GM18867 (cell line): Measurements from ENCODE around the gene FASTK.

Source experiments
- ATAC-seq: cut with Tn5 transposase; IDR thresholded peaks from one replicate; pipeline ENCODE4 v1.9.1; 2021; ENCODE audit warnings: mild to moderate bottlenecking, moderate library complexity; ENCODE audit not compliant: unreplicated experiment

The FASTK gene

GRCh38 chr7:151068069-151068773 is 12.4 kb downstream of the FASTK start:
- no peak for ATAC-seq

GRCh38 chr7:151066273-151066974 is 14.2 kb downstream of the FASTK start:
- ATAC-seq = no peak

GRCh38 chr7:151065516-151065915 is 15.1 kb downstream of the FASTK start:
- ATAC-seq = no peak

GRCh38 chr7:151064993-151065392 is 15.6 kb downstream of the FASTK start:
- no peak for ATAC-seq

- no peak for ATAC-seq
Observed at GRCh38 chr7:151064454-151064853, 16.2 kb downstream of the FASTK start.

- no peak for ATAC-seq
Observed at GRCh38 chr7:151063212-151063561, 17.4 kb downstream of the FASTK start.

GRCh38 chr7:151062399-151063211 is 18.0 kb downstream of the FASTK start:
- no peak for ATAC-seq

GRCh38 chr7:151062111-151062398 is 18.6 kb downstream of the FASTK start:
- no peak for ATAC-seq

- no peak for ATAC-seq
Observed at GRCh38 chr7:151061213-151062110, 19.1 kb downstream of the FASTK start.

GRCh38 chr7:151060416-151061212 is 20.0 kb downstream of the FASTK start:
- no peak for ATAC-seq

GRCh38 chr7:151060113-151060415 is 20.5 kb downstream of the FASTK start:
- ATAC-seq = no peak

- ATAC-seq = peak; percentile 35
Observed at GRCh38 chr7:151059367-151060112, 21.1 kb downstream of the FASTK start, which contains the start of gene SLC4A2. TSS of gene SLC4A2 (plus strand) at chr7:151059589. CDS start at chr7:151061988, 2,399 bp downstream.

- ATAC-seq = no peak
Observed at GRCh38 chr7:151058781-151059366, 21.7 kb downstream of the FASTK start.

GRCh38 chr7:151057989-151058780 is 22.4 kb downstream of the FASTK start:
- ATAC-seq = peak; percentile 86

- ATAC-seq = peak; percentile 5
Observed at GRCh38 chr7:151057506-151057988, 23.1 kb downstream of the FASTK start, which contains the start of gene CDK5. TSS of gene CDK5 (minus strand) at chr7:151057897. CDS start at chr7:151057848, 49 bp downstream.

GRCh38 chr7:151056666-151057505 is 23.7 kb downstream of the FASTK start:
- no peak for ATAC-seq

- ATAC-seq = no peak
Observed at GRCh38 chr7:151056283-151056665, 24.3 kb downstream of the FASTK start.
